Measurements from ENCODE around the gene CNOT6.

DNA sequence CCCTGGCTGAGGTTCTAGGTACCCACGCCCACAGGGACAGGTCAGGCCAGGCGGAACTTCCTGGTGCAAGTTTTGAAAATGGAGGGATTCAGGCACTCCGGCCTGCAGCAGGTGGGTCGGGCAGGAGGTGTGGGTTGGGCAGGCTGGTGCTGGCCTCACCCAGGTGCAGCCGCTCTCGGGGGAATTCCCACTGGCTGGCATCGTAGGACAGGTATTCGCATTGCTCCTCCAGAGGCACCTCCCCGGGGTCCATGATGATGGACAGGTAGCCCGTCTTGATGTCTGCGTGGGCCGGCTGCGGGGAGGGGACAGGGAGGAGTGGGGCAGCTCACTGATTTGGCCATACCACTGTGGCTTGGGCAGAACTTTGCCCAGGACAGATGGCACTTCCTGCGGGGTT is 125.8 kb downstream of the CNOT6 start:
- no peak for TF ChIP-seq POLR2A (IDR thresholded peaks at IDR 0.05)
- TF ChIP-seq, protein P1, sequence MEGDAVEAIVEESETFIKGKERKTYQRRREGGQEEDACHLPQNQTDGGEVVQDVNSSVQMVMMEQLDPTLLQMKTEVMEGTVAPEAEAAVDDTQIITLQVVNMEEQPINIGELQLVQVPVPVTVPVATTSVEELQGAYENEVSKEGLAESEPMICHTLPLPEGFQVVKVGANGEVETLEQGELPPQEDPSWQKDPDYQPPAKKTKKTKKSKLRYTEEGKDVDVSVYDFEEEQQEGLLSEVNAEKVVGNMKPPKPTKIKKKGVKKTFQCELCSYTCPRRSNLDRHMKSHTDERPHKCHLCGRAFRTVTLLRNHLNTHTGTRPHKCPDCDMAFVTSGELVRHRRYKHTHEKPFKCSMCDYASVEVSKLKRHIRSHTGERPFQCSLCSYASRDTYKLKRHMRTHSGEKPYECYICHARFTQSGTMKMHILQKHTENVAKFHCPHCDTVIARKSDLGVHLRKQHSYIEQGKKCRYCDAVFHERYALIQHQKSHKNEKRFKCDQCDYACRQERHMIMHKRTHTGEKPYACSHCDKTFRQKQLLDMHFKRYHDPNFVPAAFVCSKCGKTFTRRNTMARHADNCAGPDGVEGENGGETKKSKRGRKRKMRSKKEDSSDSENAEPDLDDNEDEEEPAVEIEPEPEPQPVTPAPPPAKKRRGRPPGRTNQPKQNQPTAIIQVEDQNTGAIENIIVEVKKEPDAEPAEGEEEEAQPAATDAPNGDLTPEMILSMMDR (IDR thresholded peaks at IDR 0.05): no peak

Data from thyroid gland (tissue), 4 donors.